Tibial artery (tissue), 4 donors: ENCODE data around the gene GPHA2.
"Not testable (repeated sequence)": the region's sequence is repeated elsewhere in the genome, so short reads cannot be mapped to it uniquely, and the experiment has no call there.

Source experiments
- DNase-seq, 2 donors: peaks; one replicate each; pipeline ENCODE4 v3.0.0-alpha.2; 2019
- H3K27ac ChIP-seq, 2 donors: fragments of 200-600 bp; sonication (generic) in 1 of 2; 1 replicate in 1 of 2; 2 replicates in 1 of 2; pipeline ENCODE4 v1.5.1; 2018 to 2019; ENCODE audit warnings: mild to moderate bottlenecking in 1 of 2
- H3K27me3 ChIP-seq, 2 donors: fragments of 200-600 bp; sonication (generic) in 1 of 2; one replicate each; pipeline versions ENCODE4 v1.5.1 to v1.6.0; 2016 to 2019
- H3K36me3 ChIP-seq, 3 donors: fragments of 200-600 bp; sonication (generic) in 2 of 3; one replicate each; pipeline ENCODE4 v1.5.1; 2016 to 2019; ENCODE audit warnings: mild to moderate bottlenecking in 2 of 3
- H3K4me1 ChIP-seq, 4 donors: fragments of 200-600 bp; sonication (generic) in 2 of 4; 1 replicate in 3 of 4; 2 replicates in 1 of 4; pipeline ENCODE4 v1.5.1; 2016 to 2019
- H3K4me3 ChIP-seq, 2 donors: fragments of 200-600 bp; sonication (generic) in 1 of 2; 1 replicate in 1 of 2; 2 replicates in 1 of 2; pipeline ENCODE4 v1.5.1; 2018 to 2019; ENCODE audit warnings: mild to moderate bottlenecking in 2 of 2
- H3K9me3 ChIP-seq, 3 donors: fragments of 200-600 bp; sonication (generic) in 1 of 3; one replicate each; pipeline ENCODE4 v1.5.1; 2016 to 2019
- CTCF ChIP-seq, 2 experiments: fragments of 200-600 bp in 1 of 2; fragments of 450-650 bp in 1 of 2; IDR thresholded peaks; one replicate each; pipeline ENCODE4 v1.5.1; 2017 to 2019; ENCODE audit warnings: antibody characterized with exemption in 2 of 2, mild to moderate bottlenecking in 1 of 2, moderate library complexity in 1 of 2
- intact Hi-C: fragments of 100-400 bp; cut with DNase I; formaldehyde crosslinking; loops from one replicate; pipeline ENCODE4 v1.15.0; 2023; ENCODE audit warnings: low total_unique reads

Gene GPHA2

GRCh38 chr11:64935359-64936081 is at the start of gene GPHA2:
Gene GPHA2, minus strand, starts transcription at chr11:64935893. Its CDS starts 433 bp downstream, at chr11:64935460.
- Histone ChIP-seq H3K27me3 (no peaks in the 10 kb centered on the region), H3K9me3 (no peaks in the 10 kb centered on the region), H3K4me1 (no peaks in the 10 kb centered on the region), H3K36me3 (peaks cover 29 to 49% (median 42%) of the 10 kb centered on the region in 3 donors), H3K4me3 (no peak within 1 kb of the TSS), H3K27ac (no peak within 1 kb of the TSS)
- no peak for DNase-seq
- no peak for TF ChIP-seq CTCF (IDR thresholded peaks at IDR 0.05)
- intact Hi-C loops: no loop called here

- H3K27ac ChIP-seq, H3K36me3 ChIP-seq, DNase-seq, H3K9me3 ChIP-seq, intact Hi-C loops, H3K4me3 ChIP-seq, H3K4me1 ChIP-seq: not testable (repeated sequence)
- peaks cover 0 to 12% of the 10 kb centered on the region in 2 donors for H3K27me3 ChIP-seq
These were observed 47.6 kb upstream of the GPHA2 start for GRCh38 chr11:64983339-64983738.

GRCh38 chr11:64976651-64977050 is 41.0 kb upstream of the GPHA2 start:
- H3K36me3 ChIP-seq: no peaks in the 10 kb centered on the region
- H3K9me3 ChIP-seq: no peaks in the 10 kb centered on the region
- no peak overlapping the region for H3K27ac ChIP-seq
- TF ChIP-seq CTCF (IDR thresholded peaks at IDR 0.05): no peak
- intact Hi-C loops: no loop called here
- no peak for DNase-seq
- H3K4me1 ChIP-seq: peaks cover 0 to 10% (median 5%) of the 10 kb centered on the region in 4 donors
- H3K4me3 ChIP-seq: no peak overlapping the region
- peaks cover 0 to 6% of the 10 kb centered on the region in 2 donors for H3K27me3 ChIP-seq

- Histone ChIP-seq H3K36me3 (no peaks in the 10 kb centered on the region), H3K27me3 (peaks cover 0 to 6% of the 10 kb centered on the region in 2 donors), H3K4me1 (peaks cover 0 to 13% (median 9%) of the 10 kb centered on the region in 4 donors), H3K4me3 (no peak overlapping the region), H3K9me3 (no peaks in the 10 kb centered on the region), H3K27ac (no peak overlapping the region)
- DNase-seq: no peak
- intact Hi-C loops: no loop called here
- TF ChIP-seq CTCF (IDR thresholded peaks at IDR 0.05): no peak
These were observed 38.4 kb upstream of the GPHA2 start for GRCh38 chr11:64974124-64974523.

GRCh38 chr11:64971421-64972233 is 35.9 kb upstream of the GPHA2 start, which contains the start of gene MAJIN:
Gene MAJIN, minus strand, starts transcription at chr11:64972108. Its CDS starts 12,703 bp downstream, at chr11:64959405.
- intact Hi-C loops: no loop called here
- Histone ChIP-seq H3K27me3 (peaks cover 0 to 1% of the 10 kb centered on the region in 2 donors), H3K4me3 (peak within 1 kb of the TSS; percentile 34 to 44), H3K9me3 (no peaks in the 10 kb centered on the region), H3K27ac (peak within 1 kb of the TSS in 1 of 2 donors; percentile 2), H3K36me3 (no peaks in the 10 kb centered on the region), H3K4me1 (peaks cover 0 to 13% (median 9%) of the 10 kb centered on the region in 4 donors)
- DNase-seq: peak; percentile 64 to 84
- no peak for TF ChIP-seq CTCF (IDR thresholded peaks at IDR 0.05)

- no peaks in the 10 kb centered on the region for H3K27me3 ChIP-seq
- intact Hi-C loops: no loop called here
- TF ChIP-seq CTCF (IDR thresholded peaks at IDR 0.05): no peak
These were observed 35.0 kb upstream of the GPHA2 start for GRCh38 chr11:64970731-64971151.

More at GRCh38 chr11:64970731-64971151, 35.0 kb upstream of the GPHA2 start:
- Histone ChIP-seq H3K9me3 (no peaks in the 10 kb centered on the region), H3K27ac (no peak overlapping the region), H3K4me3 (no peak overlapping the region), H3K36me3 (no peaks in the 10 kb centered on the region), H3K4me1 (peaks cover 0 to 13% (median 9%) of the 10 kb centered on the region in 4 donors)
- no peak for DNase-seq
